Panc1 (cell line): ENCODE data around the gene FBXL5. TPM values are rescaled to one million over a fixed set of nuclear protein-coding genes. Genes with fewer than 3 reads are reported as not detected.

Source experiments
- ATAC-seq: fragments of 200-7000 bp; cut with Tn5 transposase; 2 replicates; pipeline ENCODE4 v1.9.1; 2020; ENCODE audit warnings: mild to moderate bottlenecking, moderate library complexity
- BruUV-seq: library from RNA; stranded (reverse); fragments of 400-500 nt; replicated peaks from 2 replicates; lab custom pipeline; 2021; lab: Mats Ljungman, UMichigan
- CTCF ChIA-PET: fragments of 300-600 bp; sonication (Branson Sonifier 250); formaldehyde crosslinking; loops from one replicate; lab custom pipeline; 2022; ENCODE audit warnings: antibody characterized with exemption; lab: Charles Lee
- POLR2A ChIA-PET: fragments of 300-600 bp; sonication (Branson Sonifier 250); formaldehyde crosslinking; loops from one replicate; lab custom pipeline; 2022; ENCODE audit warnings: antibody characterized with exemption; lab: Charles Lee
- DNase-seq: peaks from one replicate; pipeline ENCODE4 v3.0.0-alpha.2; 2010; ENCODE audit warnings: low read depth, low spot score
- H3K27ac ChIP-seq: 2 replicates; pipeline ENCODE4 v1.5.1; 2011; ENCODE audit warnings: mild to moderate bottlenecking, low read length, inconsistent platforms
- H3K27me3 ChIP-seq: fragments of 200-500 bp; sonication (Bioruptor generic); 2 replicates; pipeline ENCODE4 v1.6.0; 2014; ENCODE audit warnings: low read length, inconsistent platforms; ENCODE audit not compliant: control insufficient read depth, insufficient read depth
- H3K36me3 ChIP-seq: fragments of 200-500 bp; sonication (Bioruptor generic); 2 replicates; pipeline ENCODE4 v1.5.1; 2014; ENCODE audit warnings: inconsistent platforms, mild to moderate bottlenecking, low read length, moderate library complexity; ENCODE audit not compliant: control insufficient read depth, insufficient read depth
- H3K4me1 ChIP-seq: 2 replicates; pipeline ENCODE4 v1.5.1; 2011; ENCODE audit warnings: inconsistent platforms, mild to moderate bottlenecking, low read length, moderate library complexity; ENCODE audit not compliant: control insufficient read depth, insufficient read depth
- H3K4me3 ChIP-seq, 2 experiments: 2 replicates each; pipeline ENCODE4 v1.5.1; 2011 to 2012; ENCODE audit warnings: low read depth in 2 of 2, low read length in 2 of 2, mild to moderate bottlenecking in 2 of 2, inconsistent platforms in 1 of 2, moderate library complexity in 1 of 2
- H3K9me3 ChIP-seq: fragments of 200-500 bp; sonication (Bioruptor generic); 2 replicates; pipeline ENCODE4 v1.5.1; 2014; ENCODE audit warnings: low read depth, mild to moderate bottlenecking, inconsistent platforms, low read length, moderate library complexity; ENCODE audit not compliant: control insufficient read depth, insufficient read depth
- POLR2AphosphoS5 ChIP-seq: IDR thresholded peaks from 2 replicates; pipeline ENCODE4 v1.6.1; 2012; ENCODE audit warnings: mild to moderate bottlenecking, low read depth, low read length, moderate library complexity
- REST ChIP-seq, 2 experiments: IDR thresholded peaks; 2 replicates each; pipeline ENCODE4 v1.6.1; 2011 to 2012; ENCODE audit warnings: low read depth in 2 of 2, control low read depth in 1 of 2, low read length in 1 of 2, mild to moderate bottlenecking in 1 of 2, moderate library complexity in 1 of 2; ENCODE audit not compliant: insufficient read depth in 1 of 2
- SIN3A ChIP-seq: IDR thresholded peaks from 2 replicates; pipeline ENCODE4 v1.6.1; 2012; ENCODE audit warnings: low read depth, mild to moderate bottlenecking, low read length, moderate library complexity, borderline replicate concordance; ENCODE audit not compliant: insufficient read depth
- TCF7L2 ChIP-seq: IDR thresholded peaks from 2 replicates; pipeline ENCODE4 v1.6.1; 2011; ENCODE audit warnings: mild to moderate bottlenecking, low read depth, low read length, inconsistent platforms
- in situ Hi-C: cut with HindIII; loops from 2 replicates; pipeline ENCODE4 v1.10.0; 2016; ENCODE audit warnings: low sequenced_read_pairs, low pct_unique_long_range_greater_than_20kb
- intact Hi-C: fragments of 100-400 bp; cut with micrococcal nuclease; formaldehyde crosslinking; loops from one replicate; pipeline ENCODE4 v1.10.0; 2022; ENCODE audit not compliant: unreplicated experiment
- total RNA-seq: library from RNA; stranded (reverse); gene quantifications from one replicate; pipeline ENCODE4 v1.2.1, GENCODE V29; 2021; ENCODE audit not compliant: unreplicated experiment
- TF ChIP-seq, protein P1 (sequence below): fragments of 450-650 bp; IDR thresholded peaks from 2 replicates; pipeline ENCODE4 v1.5.1; 2017; ENCODE audit warnings: mild to moderate bottlenecking

The FBXL5 gene
- total RNA-seq, 1 experiment from 2014 or later, result 20.2 TPM

GRCh38 chr4:15675356-15675755 lies 20.2 kb upstream of the FBXL5 start:
- no peaks in the 10 kb centered on the region for H3K36me3 ChIP-seq

DNA sequence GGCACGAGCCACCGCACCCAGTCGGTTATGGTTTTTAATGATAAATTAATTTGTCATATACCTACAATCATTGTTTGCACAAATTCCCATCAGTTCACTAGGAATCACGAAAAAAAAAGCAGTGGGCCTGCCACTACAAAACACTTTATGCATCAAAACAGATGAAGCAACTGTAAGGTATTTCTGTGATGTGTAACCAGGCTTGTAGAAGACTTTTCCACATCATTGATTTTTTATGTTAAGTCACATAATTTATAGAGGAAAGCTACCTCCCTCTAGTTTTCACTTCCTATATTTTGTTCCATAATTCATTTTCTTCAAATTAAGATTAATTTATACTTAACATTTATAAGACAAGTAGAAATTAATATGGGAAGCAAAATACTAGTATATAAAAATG lies 19.8 kb upstream of the FBXL5 start:
- ChIA-PET POLR2A (no interaction called here), CTCF (no interaction called here)
- Histone ChIP-seq H3K4me3 (no peak overlapping the region), H3K27me3 (no peaks in the 10 kb centered on the region), H3K36me3 (no peaks in the 10 kb centered on the region), H3K9me3 (no peaks in the 10 kb centered on the region), H3K27ac (no peak overlapping the region), H3K4me1 (peaks cover 12% of the 10 kb centered on the region; the same call in 1 of the 2 replicates)
- no peak for DNase-seq
- TF ChIP-seq, protein P1, sequence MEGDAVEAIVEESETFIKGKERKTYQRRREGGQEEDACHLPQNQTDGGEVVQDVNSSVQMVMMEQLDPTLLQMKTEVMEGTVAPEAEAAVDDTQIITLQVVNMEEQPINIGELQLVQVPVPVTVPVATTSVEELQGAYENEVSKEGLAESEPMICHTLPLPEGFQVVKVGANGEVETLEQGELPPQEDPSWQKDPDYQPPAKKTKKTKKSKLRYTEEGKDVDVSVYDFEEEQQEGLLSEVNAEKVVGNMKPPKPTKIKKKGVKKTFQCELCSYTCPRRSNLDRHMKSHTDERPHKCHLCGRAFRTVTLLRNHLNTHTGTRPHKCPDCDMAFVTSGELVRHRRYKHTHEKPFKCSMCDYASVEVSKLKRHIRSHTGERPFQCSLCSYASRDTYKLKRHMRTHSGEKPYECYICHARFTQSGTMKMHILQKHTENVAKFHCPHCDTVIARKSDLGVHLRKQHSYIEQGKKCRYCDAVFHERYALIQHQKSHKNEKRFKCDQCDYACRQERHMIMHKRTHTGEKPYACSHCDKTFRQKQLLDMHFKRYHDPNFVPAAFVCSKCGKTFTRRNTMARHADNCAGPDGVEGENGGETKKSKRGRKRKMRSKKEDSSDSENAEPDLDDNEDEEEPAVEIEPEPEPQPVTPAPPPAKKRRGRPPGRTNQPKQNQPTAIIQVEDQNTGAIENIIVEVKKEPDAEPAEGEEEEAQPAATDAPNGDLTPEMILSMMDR, result no peak
- TF ChIP-seq SIN3A (no peak), POLR2AphosphoS5 (no peak), TCF7L2 (no peak), REST (IDR thresholded peaks at IDR 0.05; ENCODE audit: insufficient read depth in 1 of 2, low read depth in 2 of 2, low read length in 1 of 2) (no peak)
- intact Hi-C loops, result no loop called here
- ATAC-seq, result no peak
- in situ Hi-C loops, result no loop called here
- no TSS peak for BruUV-seq

More at GRCh38 chr4:15675356-15675755, 20.2 kb upstream of the FBXL5 start:
- ChIA-PET CTCF (no interaction called here), POLR2A (no interaction called here)
- Histone ChIP-seq H3K27ac (no peak overlapping the region), H3K4me1 (peaks cover 13% of the 10 kb centered on the region; the same call in 1 of the 2 replicates), H3K9me3 (no peaks in the 10 kb centered on the region), H3K4me3 (no peak overlapping the region), H3K27me3 (no peaks in the 10 kb centered on the region)
- in situ Hi-C loops, result no loop called here
- ATAC-seq, result no peak
- intact Hi-C loops, result no loop called here
- DNase-seq, result no peak
- BruUV-seq, result no TSS peak
- TF ChIP-seq TCF7L2 (no peak), REST (IDR thresholded peaks at IDR 0.05; ENCODE audit: insufficient read depth in 1 of 2, low read depth in 2 of 2, low read length in 1 of 2) (no peak), SIN3A (no peak), POLR2AphosphoS5 (no peak)
- TF ChIP-seq, protein P1, result no peak
